ENCODE measurements around the gene GIPC1.
"Not testable (repeated sequence)": the region's sequence is repeated elsewhere in the genome, so short reads cannot be mapped to it uniquely, and the experiment has no call there.

GIPC1 gene

DNA sequence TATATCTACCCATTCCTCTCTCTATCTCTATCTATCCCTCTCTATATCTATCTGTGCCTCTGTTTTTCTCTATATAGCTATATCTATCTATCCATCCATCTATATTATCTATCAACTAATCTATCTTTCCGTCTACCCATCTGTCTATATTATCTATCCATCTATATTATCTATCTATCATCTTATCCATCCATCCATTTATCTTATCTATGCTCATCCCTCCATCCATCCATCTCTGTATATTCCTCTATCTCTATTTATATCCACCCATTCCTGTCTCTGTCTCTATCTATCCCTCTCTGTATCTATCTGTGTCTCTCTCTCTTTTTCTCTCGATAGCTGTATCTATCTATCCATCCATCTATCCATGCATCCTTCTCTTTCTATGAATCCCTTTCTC, 35.0 kb downstream of the GIPC1 start:
- no peak overlapping the region for H3K4me3 ChIP-seq (ENCODE audit: low read depth, low read length, poor library complexity, severe bottlenecking)
- no peaks in the 10 kb centered on the region for H3K79me2 ChIP-seq (ENCODE audit: insufficient read depth, low read length)
- no peaks in the 10 kb centered on the region for H4K20me1 ChIP-seq (ENCODE audit: insufficient read depth, low read length)
- TF ChIP-seq EZH2 (IDR thresholded peaks at IDR 0.05; ENCODE audit: borderline replicate concordance, low read length): no peak
- TF ChIP-seq, protein P1, sequence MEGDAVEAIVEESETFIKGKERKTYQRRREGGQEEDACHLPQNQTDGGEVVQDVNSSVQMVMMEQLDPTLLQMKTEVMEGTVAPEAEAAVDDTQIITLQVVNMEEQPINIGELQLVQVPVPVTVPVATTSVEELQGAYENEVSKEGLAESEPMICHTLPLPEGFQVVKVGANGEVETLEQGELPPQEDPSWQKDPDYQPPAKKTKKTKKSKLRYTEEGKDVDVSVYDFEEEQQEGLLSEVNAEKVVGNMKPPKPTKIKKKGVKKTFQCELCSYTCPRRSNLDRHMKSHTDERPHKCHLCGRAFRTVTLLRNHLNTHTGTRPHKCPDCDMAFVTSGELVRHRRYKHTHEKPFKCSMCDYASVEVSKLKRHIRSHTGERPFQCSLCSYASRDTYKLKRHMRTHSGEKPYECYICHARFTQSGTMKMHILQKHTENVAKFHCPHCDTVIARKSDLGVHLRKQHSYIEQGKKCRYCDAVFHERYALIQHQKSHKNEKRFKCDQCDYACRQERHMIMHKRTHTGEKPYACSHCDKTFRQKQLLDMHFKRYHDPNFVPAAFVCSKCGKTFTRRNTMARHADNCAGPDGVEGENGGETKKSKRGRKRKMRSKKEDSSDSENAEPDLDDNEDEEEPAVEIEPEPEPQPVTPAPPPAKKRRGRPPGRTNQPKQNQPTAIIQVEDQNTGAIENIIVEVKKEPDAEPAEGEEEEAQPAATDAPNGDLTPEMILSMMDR (IDR thresholded peaks at IDR 0.05; ENCODE audit: low read length): no peak
- no peaks in the 10 kb centered on the region for H3K9me2 ChIP-seq (ENCODE audit: low read depth, low read length)
- H3K36me3 ChIP-seq (ENCODE audit: insufficient read depth, low read length): peaks cover 70% of the 10 kb centered on the region
- H3F3A ChIP-seq (ENCODE audit: insufficient read depth, low read length): no peaks in the 10 kb centered on the region
- H2AFZ ChIP-seq (ENCODE audit: low read length): no peak overlapping the region
- no peak overlapping the region for H3K9ac ChIP-seq (ENCODE audit: low read length)
- H3K4me1 ChIP-seq (ENCODE audit: insufficient read depth, low read length, severe bottlenecking): no peaks in the 10 kb centered on the region
- H3K4me2 ChIP-seq (ENCODE audit: low read length): no peak overlapping the region
- no peaks in the 10 kb centered on the region for H3K27me3 ChIP-seq (ENCODE audit: insufficient read depth, low read length)
- no peak overlapping the region for H3K27ac ChIP-seq (ENCODE audit: low read depth, low read length, poor library complexity, severe bottlenecking)
- H3K9me3 ChIP-seq (ENCODE audit: low read length): no peaks in the 10 kb centered on the region

DNA sequence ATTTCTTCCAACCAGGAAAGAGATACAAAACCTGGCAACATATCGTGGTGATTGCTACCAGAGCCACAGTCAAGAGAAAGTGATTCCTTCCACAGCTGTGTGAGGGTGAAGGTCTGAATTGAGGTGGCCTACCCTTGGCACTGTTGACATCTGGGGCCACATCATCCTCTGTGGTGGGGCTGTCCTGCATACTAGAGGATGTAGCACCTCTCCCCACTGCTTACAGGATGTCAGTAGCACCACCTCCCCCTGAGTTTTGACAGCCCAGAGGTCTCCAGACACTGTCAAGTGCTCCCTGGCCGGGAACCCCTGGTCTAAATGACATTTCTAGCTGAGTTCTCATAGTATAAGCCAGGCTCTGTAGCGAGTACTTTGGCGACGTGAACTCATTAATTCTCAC, 36.2 kb downstream of the GIPC1 start:
- H4K20me1 ChIP-seq (ENCODE audit: insufficient read depth, low read length): no peaks in the 10 kb centered on the region
- H2AFZ ChIP-seq (ENCODE audit: low read length): no peak overlapping the region
- no peaks in the 10 kb centered on the region for H3K9me3 ChIP-seq (ENCODE audit: low read length)
- no peak overlapping the region for H3K9ac ChIP-seq (ENCODE audit: low read length)
- TF ChIP-seq, protein P1 (IDR thresholded peaks at IDR 0.05; ENCODE audit: low read length): no peak
- TF ChIP-seq EZH2 (IDR thresholded peaks at IDR 0.05; ENCODE audit: borderline replicate concordance, low read length): no peak
- H3F3A ChIP-seq (ENCODE audit: insufficient read depth, low read length): no peaks in the 10 kb centered on the region
- no peak overlapping the region for H3K4me3 ChIP-seq (ENCODE audit: low read depth, low read length, poor library complexity, severe bottlenecking)
- H3K27ac ChIP-seq (ENCODE audit: low read depth, low read length, poor library complexity, severe bottlenecking): no peak overlapping the region
- H3K9me2 ChIP-seq (ENCODE audit: low read depth, low read length): no peaks in the 10 kb centered on the region
- no peaks in the 10 kb centered on the region for H3K27me3 ChIP-seq (ENCODE audit: insufficient read depth, low read length)
- no peaks in the 10 kb centered on the region for H3K4me1 ChIP-seq (ENCODE audit: insufficient read depth, low read length, severe bottlenecking)
- H3K36me3 ChIP-seq (ENCODE audit: insufficient read depth, low read length): peaks cover 66% of the 10 kb centered on the region
- no peaks in the 10 kb centered on the region for H3K79me2 ChIP-seq (ENCODE audit: insufficient read depth, low read length)
- H3K4me2 ChIP-seq (ENCODE audit: low read length): no peak overlapping the region

DNA sequence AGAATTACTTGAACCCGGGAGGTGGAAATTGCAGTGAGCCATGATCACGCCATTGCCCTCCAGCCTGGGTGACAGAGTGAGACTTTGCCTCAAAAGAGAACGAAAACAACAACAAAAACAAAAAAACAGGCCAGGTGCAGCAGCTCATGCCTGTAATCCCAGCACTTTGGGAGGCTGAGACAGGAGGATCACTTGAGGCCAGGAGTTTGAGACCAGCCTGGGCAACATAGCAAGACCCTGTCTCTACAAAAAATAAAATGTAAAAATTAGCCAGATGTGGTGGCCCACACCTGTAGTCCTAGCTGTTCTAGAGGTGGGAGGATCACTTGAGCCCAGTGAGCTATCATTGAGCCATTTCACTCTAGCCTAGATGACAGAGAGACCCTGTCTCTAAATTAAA, 43.6 kb downstream of the GIPC1 start:
- not testable (repeated sequence) for H2AFZ ChIP-seq (ENCODE audit: low read length); H3K79me2 ChIP-seq (ENCODE audit: insufficient read depth, low read length); H3K9me3 ChIP-seq (ENCODE audit: low read length); H4K20me1 ChIP-seq (ENCODE audit: insufficient read depth, low read length); H3K9ac ChIP-seq (ENCODE audit: low read length); H3K4me3 ChIP-seq (ENCODE audit: low read depth, low read length, poor library complexity, severe bottlenecking); H3K4me2 ChIP-seq (ENCODE audit: low read length); H3K27me3 ChIP-seq (ENCODE audit: insufficient read depth, low read length); H3K27ac ChIP-seq (ENCODE audit: low read depth, low read length, poor library complexity, severe bottlenecking); H3K4me1 ChIP-seq (ENCODE audit: insufficient read depth, low read length, severe bottlenecking); H3F3A ChIP-seq (ENCODE audit: insufficient read depth, low read length); H3K9me2 ChIP-seq (ENCODE audit: low read depth, low read length)
- H3K36me3 ChIP-seq (ENCODE audit: insufficient read depth, low read length): peaks cover 71% of the 10 kb centered on the region

DNA sequence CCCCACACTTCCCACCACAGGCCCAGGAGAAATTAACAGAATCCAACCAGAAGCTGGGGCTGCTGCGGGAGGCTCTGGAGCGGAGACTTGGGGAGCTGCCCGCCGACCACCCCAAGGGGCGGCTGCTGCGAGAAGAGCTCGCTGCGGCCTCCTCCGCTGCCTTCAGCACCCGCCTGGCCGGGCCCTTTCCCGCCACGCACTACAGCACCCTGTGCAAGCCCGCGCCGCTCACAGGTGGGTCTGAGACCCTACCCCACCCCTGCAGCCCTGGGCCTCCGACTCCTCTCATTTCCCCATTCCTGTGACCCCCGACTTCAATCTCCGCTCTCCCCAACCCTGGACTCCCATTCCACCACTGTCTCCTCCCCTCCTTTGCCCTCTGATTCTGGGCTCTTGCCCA, 45.1 kb downstream of the GIPC1 start:
- peaks cover 78% of the 10 kb centered on the region for H3K36me3 ChIP-seq (ENCODE audit: insufficient read depth, low read length)

More for the DNA sequence above, 45.1 kb downstream of the GIPC1 start:
- Histone ChIP-seq H4K20me1 (ENCODE audit: insufficient read depth, low read length) (no peaks in the 10 kb centered on the region), H3K27me3 (ENCODE audit: insufficient read depth, low read length) (no peaks in the 10 kb centered on the region), H3K79me2 (ENCODE audit: insufficient read depth, low read length) (no peaks in the 10 kb centered on the region), H2AFZ (ENCODE audit: low read length) (no peak overlapping the region), H3K4me2 (ENCODE audit: low read length) (no peak overlapping the region), H3K27ac (ENCODE audit: low read depth, low read length, poor library complexity, severe bottlenecking) (no peak overlapping the region), H3K9me2 (ENCODE audit: low read depth, low read length) (no peaks in the 10 kb centered on the region), H3K4me3 (ENCODE audit: low read depth, low read length, poor library complexity, severe bottlenecking) (no peak overlapping the region), H3K9me3 (ENCODE audit: low read length) (no peaks in the 10 kb centered on the region), H3K4me1 (ENCODE audit: insufficient read depth, low read length, severe bottlenecking) (no peaks in the 10 kb centered on the region), H3F3A (ENCODE audit: insufficient read depth, low read length) (no peaks in the 10 kb centered on the region), H3K9ac (ENCODE audit: low read length) (no peak overlapping the region)
- TF ChIP-seq, protein P1 (IDR thresholded peaks at IDR 0.05; ENCODE audit: low read length): no peak
- TF ChIP-seq EZH2 (IDR thresholded peaks at IDR 0.05; ENCODE audit: borderline replicate concordance, low read length): no peak

All from OCI-LY1 (cell line).